Breast epithelium (tissue), 4 donors: ENCODE results near the gene HSD17B2. TPM values are rescaled to one million over a fixed set of nuclear protein-coding genes. Genes with fewer than 3 reads are reported as not detected.

Source experiments
- DNase-seq, 2 donors: peaks; one replicate each; pipeline ENCODE4 v3.0.0-alpha.2; 2019; ENCODE audit warnings: low spot score in 2 of 2
- H3K27ac ChIP-seq, 2 donors: fragments of 200-600 bp; sonication (generic) in 1 of 2; one replicate each; pipeline ENCODE4 v1.5.1; 2016 to 2019; ENCODE audit warnings: mild to moderate bottlenecking in 1 of 2
- H3K27me3 ChIP-seq, 2 donors: fragments of 200-600 bp; sonication (generic) in 1 of 2; one replicate each; pipeline versions ENCODE4 v1.5.1 to v1.6.0; 2017 to 2019; ENCODE audit warnings: control low read depth in 1 of 2, mild to moderate bottlenecking in 1 of 2
- H3K36me3 ChIP-seq: fragments of 200-600 bp; one replicate; pipeline ENCODE4 v1.5.1; 2019
- H3K4me1 ChIP-seq, 2 donors: fragments of 200-600 bp; sonication (generic); one replicate each; pipeline ENCODE4 v1.5.1; 2016 to 2019; ENCODE audit warnings: control low read depth in 1 of 2
- H3K4me3 ChIP-seq, 3 donors: fragments of 200-600 bp; sonication (generic); 1 replicate in 2 of 3; 2 replicates in 1 of 3; pipeline ENCODE4 v1.5.1; 2016 to 2019; ENCODE audit warnings: mild to moderate bottlenecking in 3 of 3, moderate library complexity in 2 of 3
- H3K9me3 ChIP-seq, 2 donors: fragments of 200-600 bp; sonication (generic) in 1 of 2; one replicate each; pipeline ENCODE4 v1.5.1; 2016 to 2019; ENCODE audit warnings: control low read depth in 1 of 2
- POLR2A ChIP-seq: fragments of 450-650 bp; IDR thresholded peaks from one replicate; pipeline ENCODE4 v1.6.1; 2016; ENCODE audit warnings: antibody characterized with exemption, mild to moderate bottlenecking, moderate library complexity
- POLR2AphosphoS5 ChIP-seq, 3 donors: sonication (generic); formaldehyde crosslinking; IDR thresholded peaks; one replicate each; pipeline ENCODE4 v1.6.1; 2017; ENCODE audit warnings: antibody characterized with exemption in 3 of 3
- intact Hi-C: fragments of 100-400 bp; cut with DNase I; formaldehyde crosslinking; loops from one replicate; pipeline ENCODE4 v1.15.1; 2023; ENCODE audit warnings: low total_unique reads
- total RNA-seq, 3 donors: library from RNA; depleted of rRNA; stranded (reverse); fragments of >200 nt; gene quantifications; one replicate each; pipeline ENCODE4 v1.1.0, GENCODE V29; 2016
- TF ChIP-seq, protein P1 (sequence below), 3 donors: fragments of 450-650 bp; IDR thresholded peaks; one replicate each; pipeline ENCODE4 v1.5.1; 2016 to 2017; ENCODE audit warnings: antibody characterized with exemption in 3 of 3, mild to moderate bottlenecking in 3 of 3, moderate library complexity in 3 of 3

The HSD17B2 gene
- total RNA-seq, 3 donors from 2014 or later = 4.5 to 8.8 TPM; not detected in 1

DNA sequence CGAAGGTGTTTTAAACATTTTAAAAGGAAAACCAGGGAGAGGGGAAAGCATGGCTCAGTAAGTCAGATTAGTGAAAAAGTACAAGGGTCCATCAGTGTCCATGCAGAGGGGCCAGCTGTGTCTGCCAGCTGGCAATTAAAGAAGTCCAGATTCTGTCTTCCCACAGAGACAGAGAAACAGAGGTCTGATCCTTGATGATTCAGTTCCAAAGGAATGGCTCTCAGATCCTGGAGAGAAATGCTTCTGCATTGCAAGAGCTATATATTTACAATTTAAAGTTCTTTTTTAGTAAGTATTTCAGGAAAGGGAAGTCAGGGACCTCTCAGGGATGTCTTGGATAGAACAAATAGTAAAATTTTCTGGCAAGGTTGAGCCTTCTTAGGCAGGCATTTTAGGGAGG, 56.2 kb downstream of the HSD17B2 start:
- no peak overlapping the region for H3K4me3 ChIP-seq
- TF ChIP-seq, protein P1, sequence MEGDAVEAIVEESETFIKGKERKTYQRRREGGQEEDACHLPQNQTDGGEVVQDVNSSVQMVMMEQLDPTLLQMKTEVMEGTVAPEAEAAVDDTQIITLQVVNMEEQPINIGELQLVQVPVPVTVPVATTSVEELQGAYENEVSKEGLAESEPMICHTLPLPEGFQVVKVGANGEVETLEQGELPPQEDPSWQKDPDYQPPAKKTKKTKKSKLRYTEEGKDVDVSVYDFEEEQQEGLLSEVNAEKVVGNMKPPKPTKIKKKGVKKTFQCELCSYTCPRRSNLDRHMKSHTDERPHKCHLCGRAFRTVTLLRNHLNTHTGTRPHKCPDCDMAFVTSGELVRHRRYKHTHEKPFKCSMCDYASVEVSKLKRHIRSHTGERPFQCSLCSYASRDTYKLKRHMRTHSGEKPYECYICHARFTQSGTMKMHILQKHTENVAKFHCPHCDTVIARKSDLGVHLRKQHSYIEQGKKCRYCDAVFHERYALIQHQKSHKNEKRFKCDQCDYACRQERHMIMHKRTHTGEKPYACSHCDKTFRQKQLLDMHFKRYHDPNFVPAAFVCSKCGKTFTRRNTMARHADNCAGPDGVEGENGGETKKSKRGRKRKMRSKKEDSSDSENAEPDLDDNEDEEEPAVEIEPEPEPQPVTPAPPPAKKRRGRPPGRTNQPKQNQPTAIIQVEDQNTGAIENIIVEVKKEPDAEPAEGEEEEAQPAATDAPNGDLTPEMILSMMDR (IDR thresholded peaks at IDR 0.05) = no peak
- no peak for TF ChIP-seq POLR2A
- no peak for TF ChIP-seq POLR2AphosphoS5 (IDR thresholded peaks at IDR 0.05)

DNA sequence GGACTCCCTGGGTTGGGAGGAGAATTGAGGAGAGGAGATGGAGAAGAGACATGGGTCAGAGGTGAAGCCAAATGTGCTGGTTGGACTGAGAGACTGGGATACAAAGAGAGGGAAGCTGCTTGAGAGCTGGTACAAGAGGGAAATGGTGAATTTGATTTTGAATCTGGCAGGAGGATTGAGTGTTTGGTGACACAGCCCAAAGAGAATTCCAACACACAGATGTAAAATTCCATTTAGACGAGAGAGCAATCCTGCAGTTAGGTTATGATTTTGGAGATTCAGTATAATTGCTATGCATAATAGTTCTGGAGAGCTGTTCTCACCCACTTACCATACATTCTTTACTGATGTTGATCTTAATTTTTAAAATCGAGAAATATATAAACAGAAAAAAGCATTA, 57.7 kb downstream of the HSD17B2 start:
- TF ChIP-seq, protein P1 (IDR thresholded peaks at IDR 0.05) = no peak
- TF ChIP-seq POLR2AphosphoS5 (IDR thresholded peaks at IDR 0.05) (no peak), POLR2A (no peak)
- intact Hi-C loops = no loop called here
- Histone ChIP-seq H3K4me1 (no peaks in the 10 kb centered on the region), H3K27me3 (no peaks in the 10 kb centered on the region), H3K27ac (no peak overlapping the region), H3K4me3 (no peak overlapping the region), H3K36me3 (no peaks in the 10 kb centered on the region), H3K9me3 (no peaks in the 10 kb centered on the region)
- DNase-seq = no peak

More for the DNA sequence above, 56.2 kb downstream of the HSD17B2 start:
- Histone ChIP-seq H3K4me1 (no peaks in the 10 kb centered on the region), H3K36me3 (no peaks in the 10 kb centered on the region), H3K9me3 (no peaks in the 10 kb centered on the region), H3K27ac (no peak overlapping the region), H3K27me3 (no peaks in the 10 kb centered on the region)
- DNase-seq = no peak
- intact Hi-C loops = no loop called here

DNA sequence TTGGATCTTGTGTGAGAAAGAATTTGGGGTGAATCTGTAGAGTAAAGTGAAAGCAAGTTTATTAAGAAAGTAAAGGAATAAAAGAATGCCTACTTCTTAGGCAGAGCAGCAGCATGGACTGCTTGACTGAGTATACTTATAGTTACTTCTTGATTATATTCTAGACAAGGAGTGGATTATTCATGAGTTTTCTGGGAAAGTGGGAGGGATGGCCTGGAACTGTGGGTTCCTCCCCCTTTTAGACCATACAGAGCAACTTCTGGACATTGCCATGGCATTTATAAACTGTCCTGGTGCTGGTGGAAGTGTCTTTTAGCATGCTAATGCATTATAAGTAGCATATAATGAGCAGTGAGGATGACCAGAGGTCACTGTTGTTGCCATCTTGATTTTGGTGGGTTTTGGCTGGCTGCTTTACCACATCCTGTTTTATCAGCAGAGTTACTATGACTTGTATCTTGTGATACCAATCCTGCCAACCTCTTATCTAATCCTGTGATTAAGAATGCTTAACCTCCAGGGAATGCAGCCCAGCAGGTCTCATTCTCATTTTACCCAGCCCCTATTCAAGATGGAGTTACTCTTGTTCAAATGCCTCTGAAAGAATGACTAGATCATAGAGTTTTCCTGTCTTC, 58.7 kb downstream of the HSD17B2 start:
- TF ChIP-seq POLR2A (no peak), POLR2AphosphoS5 (IDR thresholded peaks at IDR 0.05) (no peak)
- no peak overlapping the region for H3K4me3 ChIP-seq
- H3K9me3 ChIP-seq = no peaks in the 10 kb centered on the region
- H3K27me3 ChIP-seq = no peaks in the 10 kb centered on the region
- no peak overlapping the region for H3K27ac ChIP-seq
- no peaks in the 10 kb centered on the region for H3K4me1 ChIP-seq
- no peak for DNase-seq
- intact Hi-C loops = no loop called here
- H3K36me3 ChIP-seq = no peaks in the 10 kb centered on the region

DNA sequence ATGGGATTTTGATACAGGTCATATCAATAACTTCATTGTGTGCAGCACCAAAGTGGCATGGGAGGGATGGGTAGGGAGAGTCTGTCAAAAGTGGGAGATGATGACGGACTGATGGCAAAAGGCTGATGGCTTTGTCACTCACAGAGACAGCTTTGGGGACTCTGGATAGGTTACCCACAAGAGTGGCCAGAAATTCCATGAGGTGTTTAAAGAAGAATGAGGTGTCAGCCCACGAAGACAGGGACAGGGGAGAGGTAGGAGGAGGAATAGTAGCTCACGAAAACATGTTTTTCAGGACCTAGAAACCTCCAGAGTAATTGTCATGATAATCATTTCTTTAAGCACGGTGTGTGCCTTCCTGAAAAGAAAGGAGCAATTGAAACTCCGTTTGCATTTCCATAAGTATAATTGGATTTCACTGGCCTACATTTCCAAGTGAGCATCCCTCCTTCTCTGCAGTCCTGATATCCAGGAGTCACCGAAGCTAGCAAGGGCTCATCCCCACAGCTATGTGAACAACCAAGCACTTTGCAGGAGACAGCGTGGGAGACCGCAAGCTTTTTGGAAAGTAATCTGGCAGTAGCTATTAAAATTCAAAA, 60.0 kb downstream of the HSD17B2 start:
- Histone ChIP-seq H3K4me3 (no peak overlapping the region), H3K36me3 (no peaks in the 10 kb centered on the region), H3K27me3 (no peaks in the 10 kb centered on the region), H3K9me3 (no peaks in the 10 kb centered on the region), H3K27ac (no peak overlapping the region), H3K4me1 (no peaks in the 10 kb centered on the region)
- TF ChIP-seq POLR2AphosphoS5 (IDR thresholded peaks at IDR 0.05) = no peak
- TF ChIP-seq POLR2A = no peak
- TF ChIP-seq, protein P1 (IDR thresholded peaks at IDR 0.05) = no peak
- intact Hi-C loops = no loop called here
- DNase-seq = no peak

DNA sequence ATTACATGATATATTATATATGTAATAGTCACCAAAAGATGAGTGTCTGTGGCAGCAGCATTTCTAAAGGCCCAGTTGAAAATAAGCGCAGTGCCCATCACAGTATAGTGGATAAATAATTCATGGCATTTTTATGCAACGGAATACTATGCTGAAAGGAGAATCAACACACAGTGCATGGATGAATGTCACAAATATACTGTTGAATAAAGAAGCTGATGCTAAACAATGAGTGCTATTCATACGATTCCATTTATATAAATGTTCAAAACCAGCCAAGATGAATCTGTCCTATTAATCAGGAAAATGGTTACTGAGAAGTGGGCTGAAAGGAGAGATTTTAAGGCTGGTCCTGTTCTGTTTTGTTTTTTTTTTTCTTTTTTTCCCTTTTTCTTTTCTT, 61.6 kb downstream of the HSD17B2 start:
- intact Hi-C loops = no loop called here
- Histone ChIP-seq H3K9me3 (no peaks in the 10 kb centered on the region), H3K4me1 (no peaks in the 10 kb centered on the region), H3K27ac (no peak overlapping the region), H3K36me3 (no peaks in the 10 kb centered on the region), H3K4me3 (no peak overlapping the region), H3K27me3 (no peaks in the 10 kb centered on the region)
- DNase-seq = no peak
- no peak for TF ChIP-seq POLR2A
- TF ChIP-seq, protein P1 (IDR thresholded peaks at IDR 0.05) = no peak
- TF ChIP-seq POLR2AphosphoS5 (IDR thresholded peaks at IDR 0.05) = no peak
